GM19035 (cell line): Measurements from ENCODE around the gene TACR1.

Source experiments
- ATAC-seq: cut with Tn5 transposase; IDR thresholded peaks from one replicate; pipeline ENCODE4 v1.9.1; 2021; ENCODE audit not compliant: unreplicated experiment

The TACR1 gene

GRCh38 chr2:75023666-75024455 lies 175.5 kb downstream of the TACR1 start:
- ATAC-seq = no peak

GRCh38 chr2:75022516-75022915 lies 176.8 kb downstream of the TACR1 start:
- ATAC-seq = no peak

GRCh38 chr2:75021672-75022071 lies 177.6 kb downstream of the TACR1 start:
- no peak for ATAC-seq

- ATAC-seq = no peak
These were observed 178.8 kb downstream of the TACR1 start for GRCh38 chr2:75020476-75020875.

DNA sequence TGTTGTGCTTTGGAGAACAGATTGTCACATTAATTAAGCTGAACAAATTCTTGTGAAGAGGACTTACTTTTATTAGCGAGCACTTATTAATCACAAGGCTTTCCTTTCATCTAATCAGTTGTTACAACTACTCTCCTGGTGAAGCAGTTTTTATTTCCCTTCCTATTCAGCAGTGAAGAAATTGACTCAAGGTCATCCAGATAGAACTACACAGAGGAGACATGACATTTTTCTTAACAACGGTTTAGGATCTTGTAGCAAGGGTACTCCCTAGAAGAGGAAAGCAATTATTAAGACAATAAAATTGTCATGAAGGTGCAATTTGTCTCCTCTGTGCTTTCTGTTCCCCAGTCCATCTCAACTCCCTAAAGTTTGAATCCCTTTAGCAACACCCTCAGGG lies 179.5 kb downstream of the TACR1 start:
- ATAC-seq = no peak

DNA sequence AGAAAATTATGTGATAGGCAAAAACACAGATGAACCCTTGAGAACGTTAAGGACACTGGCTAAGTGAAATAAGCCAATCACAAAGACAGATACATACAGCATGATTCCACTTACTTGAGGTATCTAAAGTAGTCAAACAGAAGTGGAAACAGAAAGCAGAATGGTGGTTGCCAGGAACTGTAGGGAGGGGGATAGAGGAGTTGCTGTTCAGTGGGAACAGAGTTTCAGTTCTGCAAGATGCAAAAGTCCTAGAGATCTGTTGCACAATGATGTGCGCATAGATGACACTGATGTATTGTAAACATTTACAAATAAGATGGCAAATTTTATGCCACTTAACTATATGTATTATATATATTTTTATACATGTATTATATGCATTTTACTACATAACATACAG lies 181.2 kb downstream of the TACR1 start:
- no peak for ATAC-seq

GRCh38 chr2:75012080-75012479 lies 187.2 kb downstream of the TACR1 start:
- no peak for ATAC-seq

GRCh38 chr2:75010571-75010970 lies 188.7 kb downstream of the TACR1 start:
- no peak for ATAC-seq

DNA sequence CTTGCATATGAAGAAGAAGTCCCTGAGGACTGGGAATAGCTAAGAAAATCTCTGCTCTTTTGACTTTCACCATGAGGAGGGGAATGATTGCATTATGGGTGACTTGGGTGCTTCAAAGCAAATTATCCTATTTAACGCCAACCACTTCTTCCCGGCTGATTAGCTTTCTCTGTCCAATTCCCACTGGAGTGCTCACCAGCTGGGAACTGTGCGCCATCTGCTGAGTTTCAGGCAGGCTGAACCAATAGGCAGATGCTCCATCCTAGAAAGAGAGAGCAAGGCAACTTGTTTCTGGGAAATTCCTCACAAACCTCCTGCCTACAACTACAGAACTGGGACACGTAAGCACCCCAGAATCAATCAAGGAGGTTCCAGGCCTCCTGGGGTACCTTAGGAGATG lies 191.5 kb downstream of the TACR1 start:
- ATAC-seq = no peak

- no peak for ATAC-seq
These were observed 192.3 kb downstream of the TACR1 start for GRCh38 chr2:75007061-75007460.

DNA sequence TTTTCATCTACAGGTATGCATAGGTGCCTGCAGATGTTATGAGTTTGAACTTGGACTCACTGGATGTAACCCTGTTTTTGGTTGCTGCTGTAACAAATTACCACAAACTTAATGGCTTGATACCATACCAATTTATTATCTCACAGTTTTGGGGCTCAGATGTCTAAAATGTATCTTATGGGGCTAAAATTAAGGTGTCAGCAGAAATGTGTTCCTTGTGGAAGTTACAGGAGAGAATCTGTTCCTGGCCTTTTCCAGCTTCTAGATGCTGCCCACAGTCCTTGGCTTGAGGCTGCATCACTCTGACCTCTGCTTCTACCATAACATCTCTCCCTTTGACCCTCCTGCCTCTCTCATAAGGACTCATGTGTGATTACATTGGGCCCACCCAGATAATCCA lies 193.3 kb downstream of the TACR1 start:
- no peak for ATAC-seq

- no peak for ATAC-seq
These were observed 195.5 kb downstream of the TACR1 start for GRCh38 chr2:75003773-75004172.

GRCh38 chr2:75003276-75003675 lies 196.0 kb downstream of the TACR1 start:
- no peak for ATAC-seq

DNA sequence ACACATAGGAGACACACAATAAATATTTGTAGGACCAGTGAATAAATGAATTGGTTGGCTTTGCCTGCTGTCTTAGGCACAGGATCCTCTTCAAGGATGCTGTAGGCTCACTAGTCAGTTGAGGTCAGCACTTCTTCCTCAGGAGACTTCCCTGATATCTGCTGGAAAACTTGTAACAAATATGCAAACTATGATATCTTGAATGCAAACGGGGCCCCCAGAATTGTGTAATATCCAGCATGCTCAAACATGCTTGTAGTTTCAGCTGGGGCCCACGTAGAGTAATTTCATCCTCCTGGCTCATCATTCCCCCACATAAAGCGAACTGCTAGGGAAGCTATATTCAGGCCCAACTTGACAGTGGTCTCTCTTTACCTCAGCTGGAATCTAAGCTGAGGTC lies 197.3 kb downstream of the TACR1 start:
- ATAC-seq = no peak

- no peak for ATAC-seq
These were observed 199.9 kb downstream of the TACR1 start for GRCh38 chr2:74999468-74999867.
